ENCODE measurements around the gene PI16.

The PI16 gene

GRCh38 chr6:36917541-36918193, 36.9 kb upstream of the PI16 start:
- DNase-seq = no peak
- H3K27me3 ChIP-seq (replicated peaks) = no peaks in the 10 kb centered on the region
- H3K36me3 ChIP-seq (replicated peaks) = peaks cover 32% of the 10 kb centered on the region
- in situ Hi-C loops (cut with HindIII; ENCODE audit: low pct_ligation_motif_present, low sequenced_read_pairs) = no loop called here
- H3K27ac ChIP-seq = no peak overlapping the region
- H3K4me3 ChIP-seq (ENCODE audit: low read depth, low read length) = no peak overlapping the region
- no peak for TF ChIP-seq CTCF (IDR thresholded peaks at IDR 0.05; ENCODE audit: low read depth, low read length, missing control alignments)

- no peak for DNase-seq
- H3K27ac ChIP-seq = no peak overlapping the region
- H3K36me3 ChIP-seq (replicated peaks) = peaks cover 23% of the 10 kb centered on the region
- in situ Hi-C loops (cut with HindIII; ENCODE audit: low pct_ligation_motif_present, low sequenced_read_pairs) = no loop called here
- no peaks in the 10 kb centered on the region for H3K27me3 ChIP-seq (replicated peaks)
- TF ChIP-seq CTCF (IDR thresholded peaks at IDR 0.05; ENCODE audit: low read depth, low read length, missing control alignments) = no peak
- no peak overlapping the region for H3K4me3 ChIP-seq (ENCODE audit: low read depth, low read length)
These were observed 34.5 kb upstream of the PI16 start for GRCh38 chr6:36920049-36920448.

GRCh38 chr6:36920546-36920945, 34.0 kb upstream of the PI16 start:
- Histone ChIP-seq H3K27ac (no peak overlapping the region), H3K36me3 (replicated peaks) (peaks cover 23% of the 10 kb centered on the region), H3K27me3 (replicated peaks) (no peaks in the 10 kb centered on the region), H3K4me3 (ENCODE audit: low read depth, low read length) (no peak overlapping the region)
- TF ChIP-seq CTCF (IDR thresholded peaks at IDR 0.05; ENCODE audit: low read depth, low read length, missing control alignments) = no peak
- in situ Hi-C loops (cut with HindIII; ENCODE audit: low pct_ligation_motif_present, low sequenced_read_pairs) = no loop called here
- DNase-seq = no peak

- in situ Hi-C loops (cut with HindIII; ENCODE audit: low pct_ligation_motif_present, low sequenced_read_pairs) = no loop called here
- H3K4me3 ChIP-seq (ENCODE audit: low read depth, low read length) = no peak overlapping the region
- no peak overlapping the region for H3K27ac ChIP-seq
- H3K36me3 ChIP-seq (replicated peaks) = peaks cover 11% of the 10 kb centered on the region
- TF ChIP-seq CTCF (IDR thresholded peaks at IDR 0.05; ENCODE audit: low read depth, low read length, missing control alignments) = no peak
- no peaks in the 10 kb centered on the region for H3K27me3 ChIP-seq (replicated peaks)
- DNase-seq = no peak
These were observed 30.4 kb upstream of the PI16 start for GRCh38 chr6:36924131-36924530.

- in situ Hi-C loops (cut with HindIII; ENCODE audit: low pct_ligation_motif_present, low sequenced_read_pairs) = no loop called here
- Histone ChIP-seq H3K27ac (no peak overlapping the region), H3K36me3 (replicated peaks) (peaks cover 6% of the 10 kb centered on the region)
These were observed 29.7 kb upstream of the PI16 start for GRCh38 chr6:36924778-36925374.

More at GRCh38 chr6:36924778-36925374, 29.7 kb upstream of the PI16 start:
- TF ChIP-seq CTCF (IDR thresholded peaks at IDR 0.05; ENCODE audit: low read depth, low read length, missing control alignments) = no peak
- Histone ChIP-seq H3K4me3 (ENCODE audit: low read depth, low read length) (no peak overlapping the region), H3K27me3 (replicated peaks) (no peaks in the 10 kb centered on the region)
- DNase-seq = no peak

All from brain microvascular endothelial cell (primary cell).